CD14-positive monocyte (primary cell): ENCODE results near the gene DOCK4. TPM values are rescaled to one million over a fixed set of nuclear protein-coding genes. Genes with fewer than 3 reads are reported as not detected.

Experiments
- DNase-seq, 3 donors: peaks; one replicate each; pipeline ENCODE4 v3.0.0-alpha.2; 2011 to 2022
- H2AFZ ChIP-seq: 2 replicates; pipeline ENCODE4 v1.6.0; 2012; ENCODE audit warnings: mild to moderate bottlenecking, low read depth, low read length, inconsistent platforms; ENCODE audit not compliant: insufficient read depth, poor library complexity, severe bottlenecking
- H3K27ac ChIP-seq, 2 donors: 1 replicate in 1 of 2; 2 replicates in 1 of 2; pipeline ENCODE4 v1.5.1; 2012 to 2013; ENCODE audit warnings: low read length in 2 of 2, control low read depth in 1 of 2, inconsistent platforms in 1 of 2, low read depth in 1 of 2, mild to moderate bottlenecking in 1 of 2
- H3K27me3 ChIP-seq, 2 donors: one replicate each; pipeline versions ENCODE4 v1.6.0 to v1.6.1; 2011 to 2013; ENCODE audit warnings: low read length in 2 of 2; ENCODE audit not compliant: control insufficient read depth in 2 of 2, insufficient read depth in 2 of 2
- H3K36me3 ChIP-seq, 2 donors: replicated peaks in 1 of 2; 1 replicate in 1 of 2; 2 replicates in 1 of 2; pipeline versions ENCODE4 v1.5.1 to v1.6.1; 2012 to 2013; ENCODE audit warnings: low read length in 2 of 2, control low read depth in 1 of 2, inconsistent platforms in 1 of 2, mild to moderate bottlenecking in 1 of 2; ENCODE audit not compliant: insufficient read depth in 2 of 2, control insufficient read depth in 1 of 2
- H3K4me1 ChIP-seq, 2 donors: 1 replicate in 1 of 2; 2 replicates in 1 of 2; pipeline versions ENCODE4 v1.5.1 to v1.6.1; 2012 to 2013; ENCODE audit warnings: low read length in 2 of 2, control low read depth in 1 of 2, inconsistent platforms in 1 of 2, mild to moderate bottlenecking in 1 of 2, moderate library complexity in 1 of 2; ENCODE audit not compliant: insufficient read depth in 2 of 2, control insufficient read depth in 1 of 2
- H3K4me2 ChIP-seq: replicated peaks from 2 replicates; pipeline ENCODE3; 2012; ENCODE audit warnings: low read length, moderate library complexity, mild to moderate bottlenecking; ENCODE audit not compliant: poor library complexity, severe bottlenecking; ENCODE audit errors: extremely low read depth
- H3K4me3 ChIP-seq, 3 experiments: fragments of 200-600 bp in 1 of 3; sonication (generic) in 1 of 3; replicated peaks in 1 of 3; 1 replicate in 2 of 3; 2 replicates in 1 of 3; pipeline ENCODE4 v1.5.1; 2011 to 2013; ENCODE audit warnings: low read length in 3 of 3, mild to moderate bottlenecking in 3 of 3, control low read depth in 2 of 3, low read depth in 2 of 3, inconsistent platforms in 1 of 3, moderate library complexity in 1 of 3
- H3K79me2 ChIP-seq: 2 replicates; pipeline ENCODE4 v1.6.0; 2012; ENCODE audit warnings: mild to moderate bottlenecking, control low read depth, inconsistent platforms, low read length, moderate library complexity; ENCODE audit not compliant: insufficient read depth
- H3K9ac ChIP-seq: 2 replicates; pipeline ENCODE4 v1.6.0; 2017; ENCODE audit warnings: low read length, mild to moderate bottlenecking; ENCODE audit not compliant: insufficient read depth, poor library complexity, severe bottlenecking
- H3K9me3 ChIP-seq, 2 donors: replicated peaks in 1 of 2; 1 replicate in 1 of 2; 2 replicates in 1 of 2; pipeline versions ENCODE4 v1.5.1 to v1.6.1; 2012 to 2013; ENCODE audit warnings: low read length in 2 of 2, control low read depth in 1 of 2; ENCODE audit not compliant: control insufficient read depth in 1 of 2, insufficient read depth in 1 of 2
- H4K20me1 ChIP-seq: 2 replicates; pipeline ENCODE4 v1.6.0; 2012; ENCODE audit warnings: mild to moderate bottlenecking, low read length, control low read depth, moderate library complexity; ENCODE audit not compliant: insufficient read depth
- H3K27ac Mint-ChIP-seq, 7 donors: one replicate each; pipeline ENCODE4 v1.8.0; 2020; ENCODE audit warnings: mild to moderate bottlenecking in 7 of 7, mixed read lengths in 7 of 7, moderate library complexity in 6 of 7, inconsistent platforms in 2 of 7
- H3K27me3 Mint-ChIP-seq, 3 donors: one replicate each; pipeline ENCODE4 v1.8.0; 2021 to 2022; ENCODE audit warnings: low read depth in 3 of 3, mild to moderate bottlenecking in 3 of 3, mixed read lengths in 3 of 3, moderate library complexity in 3 of 3, inconsistent platforms in 1 of 3
- H3K36me3 Mint-ChIP-seq, 2 donors: one replicate each; pipeline ENCODE4 v1.8.0; 2020; ENCODE audit warnings: mixed read lengths in 2 of 2, inconsistent platforms in 1 of 2, mild to moderate bottlenecking in 1 of 2
- H3K4me1 Mint-ChIP-seq: one replicate; pipeline ENCODE4 v1.8.0; 2020; ENCODE audit warnings: mild to moderate bottlenecking, mixed read lengths
- H3K4me3 Mint-ChIP-seq, 2 donors: one replicate each; pipeline ENCODE4 v1.8.0; 2020; ENCODE audit warnings: mild to moderate bottlenecking in 2 of 2, mixed read lengths in 2 of 2, moderate library complexity in 1 of 2
- H3K9me3 Mint-ChIP-seq, 7 donors: one replicate each; pipeline ENCODE4 v1.8.0; 2020 to 2022; ENCODE audit warnings: mixed read lengths in 7 of 7, mild to moderate bottlenecking in 6 of 7, moderate library complexity in 6 of 7, inconsistent platforms in 2 of 7
- WGBS: methylation state at CpG from one replicate; pipeline ENCODE4 v1.1.5; 2013; ENCODE audit warnings: missing lambda C conversion rate; ENCODE audit not compliant: insufficient coverage; 5-methylcytosine and 5-hydroxymethylcytosine counted together
- intact Hi-C, 2 donors: fragments of 100-400 bp; cut with micrococcal nuclease; formaldehyde crosslinking; loops; one replicate each; pipeline versions ENCODE4 v1.15.0 to v1.15.1; 2023
- polyA plus RNA-seq, 3 donors: library from polyadenylated mRNA; depleted of rRNA in 1 of 3; unstranded in 2 of 3; stranded (reverse) in 1 of 3; fragments of 300-500 nt in 2 of 3; fragments of >200 nt in 1 of 3; fragmentation: Illumina TruSeq in 2 of 3; gene quantifications; 1 replicate in 2 of 3; 2 replicates in 1 of 3; pipeline ENCODE4 v1.2.3, GENCODE V29; 2012 to 2021
- TF ChIP-seq, protein P1 (sequence below): fragments of 200-600 bp; IDR thresholded peaks from one replicate; pipeline ENCODE4 v1.8.0; 2022; ENCODE audit warnings: antibody characterized with exemption, mild to moderate bottlenecking

The DOCK4 gene
- polyA plus RNA-seq, 3 donors = 1.3 to 5.0 (median 2.7) TPM

GRCh38 chr7:111784296-111784695 lies 421.9 kb downstream of the DOCK4 start:
- peaks cover 1 to 3% (median 2%) of the 10 kb centered on the region in 3 donors for H3K27me3 Mint-ChIP-seq
- H3K27ac Mint-ChIP-seq = no peak overlapping the region
- H3K4me1 Mint-ChIP-seq = no peaks in the 10 kb centered on the region
- no peaks in the 10 kb centered on the region for H3K9me3 ChIP-seq
- TF ChIP-seq, protein P1, sequence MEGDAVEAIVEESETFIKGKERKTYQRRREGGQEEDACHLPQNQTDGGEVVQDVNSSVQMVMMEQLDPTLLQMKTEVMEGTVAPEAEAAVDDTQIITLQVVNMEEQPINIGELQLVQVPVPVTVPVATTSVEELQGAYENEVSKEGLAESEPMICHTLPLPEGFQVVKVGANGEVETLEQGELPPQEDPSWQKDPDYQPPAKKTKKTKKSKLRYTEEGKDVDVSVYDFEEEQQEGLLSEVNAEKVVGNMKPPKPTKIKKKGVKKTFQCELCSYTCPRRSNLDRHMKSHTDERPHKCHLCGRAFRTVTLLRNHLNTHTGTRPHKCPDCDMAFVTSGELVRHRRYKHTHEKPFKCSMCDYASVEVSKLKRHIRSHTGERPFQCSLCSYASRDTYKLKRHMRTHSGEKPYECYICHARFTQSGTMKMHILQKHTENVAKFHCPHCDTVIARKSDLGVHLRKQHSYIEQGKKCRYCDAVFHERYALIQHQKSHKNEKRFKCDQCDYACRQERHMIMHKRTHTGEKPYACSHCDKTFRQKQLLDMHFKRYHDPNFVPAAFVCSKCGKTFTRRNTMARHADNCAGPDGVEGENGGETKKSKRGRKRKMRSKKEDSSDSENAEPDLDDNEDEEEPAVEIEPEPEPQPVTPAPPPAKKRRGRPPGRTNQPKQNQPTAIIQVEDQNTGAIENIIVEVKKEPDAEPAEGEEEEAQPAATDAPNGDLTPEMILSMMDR = no peak
- no peak overlapping the region for H2AFZ ChIP-seq
- no peak for DNase-seq
- H3K9me3 Mint-ChIP-seq = peaks cover 1 to 14% (median 6%) of the 10 kb centered on the region in 7 donors
- H3K36me3 Mint-ChIP-seq = no peaks in the 10 kb centered on the region
- WGBS = 100% methylated on average over 2 of the region's 2 CpGs
- H3K79me2 ChIP-seq = no peaks in the 10 kb centered on the region
- no peaks in the 10 kb centered on the region for H3K4me1 ChIP-seq
- no peak overlapping the region for H3K27ac ChIP-seq
- no peaks in the 10 kb centered on the region for H3K27me3 ChIP-seq
- no peak overlapping the region for H3K4me3 Mint-ChIP-seq
- no peaks in the 10 kb centered on the region for H3K36me3 ChIP-seq
- intact Hi-C loops = no loop called here
- no peak overlapping the region for H3K4me2 ChIP-seq
- H3K4me3 ChIP-seq = no peak overlapping the region
- no peak overlapping the region for H3K9ac ChIP-seq
- H4K20me1 ChIP-seq = no peaks in the 10 kb centered on the region

GRCh38 chr7:111783854-111784253 lies 422.3 kb downstream of the DOCK4 start:
- TF ChIP-seq, protein P1 = no peak
- Histone ChIP-seq H3K79me2 (no peaks in the 10 kb centered on the region), H3K9ac (no peak overlapping the region), H3K4me2 (no peak overlapping the region), H3K27ac (no peak overlapping the region), H3K27me3 (no peaks in the 10 kb centered on the region), H2AFZ (no peak overlapping the region), H3K9me3 (no peaks in the 10 kb centered on the region), H4K20me1 (no peaks in the 10 kb centered on the region), H3K4me3 (no peak overlapping the region), H3K4me1 (no peaks in the 10 kb centered on the region), H3K36me3 (no peaks in the 10 kb centered on the region)
- intact Hi-C loops = no loop called here
- no peak for DNase-seq
- H3K27ac Mint-ChIP-seq = no peak overlapping the region
- H3K4me1 Mint-ChIP-seq = no peaks in the 10 kb centered on the region
- no peak overlapping the region for H3K4me3 Mint-ChIP-seq
- H3K27me3 Mint-ChIP-seq = peaks cover 1 to 4% (median 2%) of the 10 kb centered on the region in 3 donors
- peaks cover 1 to 14% (median 6%) of the 10 kb centered on the region in 7 donors for H3K9me3 Mint-ChIP-seq
- WGBS = 100% methylated on average over 4 of the region's 5 CpGs
- no peaks in the 10 kb centered on the region for H3K36me3 Mint-ChIP-seq
